Measurements from ENCODE around the gene NUFIP1.

NUFIP1 gene

GRCh38 chr13:45004096-45004495, 14.8 kb upstream of the NUFIP1 start:
- Histone ChIP-seq H3K4me1 (ENCODE audit: control insufficient read depth, insufficient read depth, low read length) (no peaks in the 10 kb centered on the region), H3K9ac (ENCODE audit: low read depth, low read length) (no peak overlapping the region), H3K9me3 (replicated peaks; ENCODE audit: low read length) (no peaks in the 10 kb centered on the region), H3K4me2 (ENCODE audit: low read length) (no peak overlapping the region), H3K4me3 (ENCODE audit: low read length) (no peak overlapping the region), H3K36me3 (ENCODE audit: insufficient read depth, low read length) (peaks cover 24% of the 10 kb centered on the region), H3K27me3 (ENCODE audit: control insufficient read depth, insufficient read depth, low read length) (no peaks in the 10 kb centered on the region)

GRCh38 chr13:45003417-45003816, 14.1 kb upstream of the NUFIP1 start:
- Histone ChIP-seq H3K9me3 (replicated peaks; ENCODE audit: low read length) (no peaks in the 10 kb centered on the region), H3K4me2 (ENCODE audit: low read length) (no peak overlapping the region), H3K4me1 (ENCODE audit: control insufficient read depth, insufficient read depth, low read length) (no peaks in the 10 kb centered on the region), H3K9ac (ENCODE audit: low read depth, low read length) (no peak overlapping the region), H3K4me3 (ENCODE audit: low read length) (no peak overlapping the region), H3K36me3 (ENCODE audit: insufficient read depth, low read length) (peaks cover 18% of the 10 kb centered on the region), H3K27me3 (ENCODE audit: control insufficient read depth, insufficient read depth, low read length) (no peaks in the 10 kb centered on the region)

GRCh38 chr13:44989941-44990340, 670 bp upstream of the NUFIP1 start:
- Histone ChIP-seq H3K36me3 (ENCODE audit: insufficient read depth, low read length) (peaks cover 8% of the 10 kb centered on the region), H3K4me2 (ENCODE audit: low read length) (peak overlapping the region; percentile 89), H3K4me3 (ENCODE audit: low read length) (peak overlapping the region; percentile 92), H3K27me3 (ENCODE audit: control insufficient read depth, insufficient read depth, low read length) (no peaks in the 10 kb centered on the region), H3K4me1 (ENCODE audit: control insufficient read depth, insufficient read depth, low read length) (peaks cover 18% of the 10 kb centered on the region), H3K9ac (ENCODE audit: low read depth, low read length) (peak overlapping the region; percentile 97), H3K9me3 (replicated peaks; ENCODE audit: low read length) (no peaks in the 10 kb centered on the region)

DNA sequence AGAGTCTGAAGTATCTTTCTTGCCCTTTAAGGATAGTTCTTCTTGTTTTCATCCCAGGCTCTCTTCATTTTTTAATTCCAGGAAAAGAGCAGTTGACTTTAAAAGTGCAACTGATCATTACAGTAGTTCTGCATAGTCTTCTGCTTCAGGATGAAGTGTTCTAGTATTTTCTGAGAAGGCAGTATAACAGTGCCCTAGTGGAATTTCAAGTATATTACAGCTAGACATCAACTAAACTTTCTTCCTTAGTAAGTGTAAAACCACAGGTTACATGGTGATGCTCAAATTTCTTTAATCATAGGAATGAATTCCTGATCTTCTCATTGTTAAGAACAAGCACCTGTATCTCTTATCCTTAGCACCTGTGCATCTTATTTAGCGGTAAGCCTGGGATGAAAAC, 10.9 kb downstream of the NUFIP1 start:
- Histone ChIP-seq H3K9me3 (replicated peaks; ENCODE audit: low read length) (no peaks in the 10 kb centered on the region), H3K4me2 (ENCODE audit: low read length) (no peak overlapping the region), H3K9ac (ENCODE audit: low read depth, low read length) (no peak overlapping the region), H3K4me3 (ENCODE audit: low read length) (no peak overlapping the region), H3K27me3 (ENCODE audit: control insufficient read depth, insufficient read depth, low read length) (no peaks in the 10 kb centered on the region), H3K4me1 (ENCODE audit: control insufficient read depth, insufficient read depth, low read length) (peaks cover 5% of the 10 kb centered on the region), H3K36me3 (ENCODE audit: insufficient read depth, low read length) (peaks cover 48% of the 10 kb centered on the region)

GRCh38 chr13:44976949-44977583, 12.2 kb downstream of the NUFIP1 start:
- Histone ChIP-seq H3K4me2 (ENCODE audit: low read length) (no peak overlapping the region), H3K4me1 (ENCODE audit: control insufficient read depth, insufficient read depth, low read length) (peaks cover 13% of the 10 kb centered on the region), H3K27me3 (ENCODE audit: control insufficient read depth, insufficient read depth, low read length) (no peaks in the 10 kb centered on the region), H3K9ac (ENCODE audit: low read depth, low read length) (no peak overlapping the region), H3K9me3 (replicated peaks; ENCODE audit: low read length) (no peaks in the 10 kb centered on the region), H3K4me3 (ENCODE audit: low read length) (no peak overlapping the region), H3K36me3 (ENCODE audit: insufficient read depth, low read length) (peaks cover 48% of the 10 kb centered on the region)

GRCh38 chr13:44976196-44976595, 13.1 kb downstream of the NUFIP1 start:
- Histone ChIP-seq H3K4me1 (ENCODE audit: control insufficient read depth, insufficient read depth, low read length) (peaks cover 13% of the 10 kb centered on the region), H3K9me3 (replicated peaks; ENCODE audit: low read length) (no peaks in the 10 kb centered on the region), H3K4me2 (ENCODE audit: low read length) (no peak overlapping the region), H3K36me3 (ENCODE audit: insufficient read depth, low read length) (peaks cover 48% of the 10 kb centered on the region), H3K9ac (ENCODE audit: low read depth, low read length) (no peak overlapping the region), H3K27me3 (ENCODE audit: control insufficient read depth, insufficient read depth, low read length) (no peaks in the 10 kb centered on the region), H3K4me3 (ENCODE audit: low read length) (no peak overlapping the region)

- peaks cover 35% of the 10 kb centered on the region for H3K36me3 ChIP-seq (ENCODE audit: insufficient read depth, low read length)
- H3K4me2 ChIP-seq (ENCODE audit: low read length) = no peak overlapping the region
- H3K9me3 ChIP-seq (replicated peaks; ENCODE audit: low read length) = no peaks in the 10 kb centered on the region
- no peak overlapping the region for H3K4me3 ChIP-seq (ENCODE audit: low read length)
- peaks cover 16% of the 10 kb centered on the region for H3K4me1 ChIP-seq (ENCODE audit: control insufficient read depth, insufficient read depth, low read length)
- no peaks in the 10 kb centered on the region for H3K27me3 ChIP-seq (ENCODE audit: control insufficient read depth, insufficient read depth, low read length)
- no peak overlapping the region for H3K9ac ChIP-seq (ENCODE audit: low read depth, low read length)
Observed at GRCh38 chr13:44974056-44974793, 15.0 kb downstream of the NUFIP1 start.

DNA sequence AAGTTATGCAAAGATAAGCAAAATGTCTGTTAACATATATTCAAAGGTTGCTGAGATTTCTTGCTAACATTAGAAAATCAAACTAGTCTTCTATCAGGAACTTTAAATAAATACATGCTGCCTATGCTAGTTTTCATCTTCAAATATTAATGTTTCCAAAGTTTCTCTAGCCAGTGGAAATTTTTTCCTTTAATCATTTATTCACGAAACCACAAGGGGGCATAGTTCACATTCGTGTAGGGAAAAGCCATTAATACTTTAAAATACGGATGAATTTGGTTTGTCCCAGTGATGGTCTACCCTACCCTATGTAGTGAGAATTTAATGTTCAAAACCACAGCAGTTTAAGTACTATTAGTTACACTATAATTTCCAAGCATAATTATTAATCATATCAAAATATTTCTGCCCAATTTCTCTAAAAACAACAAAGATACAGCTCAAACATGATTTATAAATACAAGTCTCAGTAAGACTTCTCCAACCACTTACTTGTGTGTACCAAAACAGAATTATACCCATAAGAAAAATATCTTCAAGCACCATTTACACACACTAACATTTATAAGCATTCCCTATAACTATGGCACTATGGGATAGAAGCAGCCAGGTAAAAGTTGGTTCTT, 16.2 kb downstream of the NUFIP1 start:
- Histone ChIP-seq H3K9ac (ENCODE audit: low read depth, low read length) (no peak overlapping the region), H3K4me1 (ENCODE audit: control insufficient read depth, insufficient read depth, low read length) (peaks cover 22% of the 10 kb centered on the region), H3K4me2 (ENCODE audit: low read length) (no peak overlapping the region), H3K4me3 (ENCODE audit: low read length) (no peak overlapping the region), H3K27me3 (ENCODE audit: control insufficient read depth, insufficient read depth, low read length) (no peaks in the 10 kb centered on the region), H3K9me3 (replicated peaks; ENCODE audit: low read length) (no peaks in the 10 kb centered on the region), H3K36me3 (ENCODE audit: insufficient read depth, low read length) (peaks cover 24% of the 10 kb centered on the region)

DNA sequence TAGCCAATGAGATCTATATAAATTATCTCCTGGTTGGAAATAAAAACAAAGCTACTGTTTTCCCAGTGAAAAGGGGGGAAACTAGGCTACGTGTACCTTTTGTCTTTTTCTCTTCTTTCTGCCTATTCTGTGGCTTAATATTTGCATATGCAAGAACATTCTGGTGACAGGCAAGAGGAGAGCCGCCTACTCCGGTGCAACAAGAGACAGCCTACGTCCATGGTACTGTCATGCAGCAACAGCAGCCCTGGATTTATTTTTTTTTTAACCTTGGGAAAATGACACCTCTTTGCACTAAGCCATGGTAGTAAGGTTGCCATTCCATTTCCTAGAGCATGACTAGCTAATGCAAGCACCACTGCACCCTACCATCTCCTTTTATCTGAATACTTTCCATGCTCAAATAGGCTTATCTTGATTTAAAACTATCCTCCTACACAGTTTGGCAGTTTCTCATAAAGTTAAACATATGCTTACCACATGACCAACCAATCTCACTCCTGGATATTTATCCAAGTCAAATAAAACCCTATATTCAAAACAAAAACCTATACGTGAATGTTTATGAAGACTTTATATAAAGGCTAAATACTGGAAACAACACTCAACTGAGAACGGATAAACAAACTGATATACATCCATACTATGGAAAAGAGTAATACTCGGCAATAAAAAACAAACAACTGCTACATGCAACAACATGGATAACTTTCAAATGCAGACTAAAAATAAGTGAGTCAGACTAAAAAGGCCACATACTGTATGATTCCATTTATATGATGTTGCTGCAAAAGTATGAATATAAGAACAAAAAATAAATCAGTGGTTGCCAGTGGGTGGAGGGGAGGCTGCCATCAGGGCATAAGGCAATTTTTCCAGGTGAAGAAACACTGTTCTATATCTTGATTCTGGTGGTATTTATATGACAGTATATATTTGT, 17.3 kb downstream of the NUFIP1 start:
- Histone ChIP-seq H3K27me3 (ENCODE audit: control insufficient read depth, insufficient read depth, low read length) (no peaks in the 10 kb centered on the region), H3K36me3 (ENCODE audit: insufficient read depth, low read length) (peaks cover 16% of the 10 kb centered on the region), H3K9ac (ENCODE audit: low read depth, low read length) (no peak overlapping the region), H3K4me1 (ENCODE audit: control insufficient read depth, insufficient read depth, low read length) (peaks cover 29% of the 10 kb centered on the region), H3K4me2 (ENCODE audit: low read length) (peak overlapping the region; percentile 14), H3K4me3 (ENCODE audit: low read length) (no peak overlapping the region), H3K9me3 (replicated peaks; ENCODE audit: low read length) (no peaks in the 10 kb centered on the region)

DNA sequence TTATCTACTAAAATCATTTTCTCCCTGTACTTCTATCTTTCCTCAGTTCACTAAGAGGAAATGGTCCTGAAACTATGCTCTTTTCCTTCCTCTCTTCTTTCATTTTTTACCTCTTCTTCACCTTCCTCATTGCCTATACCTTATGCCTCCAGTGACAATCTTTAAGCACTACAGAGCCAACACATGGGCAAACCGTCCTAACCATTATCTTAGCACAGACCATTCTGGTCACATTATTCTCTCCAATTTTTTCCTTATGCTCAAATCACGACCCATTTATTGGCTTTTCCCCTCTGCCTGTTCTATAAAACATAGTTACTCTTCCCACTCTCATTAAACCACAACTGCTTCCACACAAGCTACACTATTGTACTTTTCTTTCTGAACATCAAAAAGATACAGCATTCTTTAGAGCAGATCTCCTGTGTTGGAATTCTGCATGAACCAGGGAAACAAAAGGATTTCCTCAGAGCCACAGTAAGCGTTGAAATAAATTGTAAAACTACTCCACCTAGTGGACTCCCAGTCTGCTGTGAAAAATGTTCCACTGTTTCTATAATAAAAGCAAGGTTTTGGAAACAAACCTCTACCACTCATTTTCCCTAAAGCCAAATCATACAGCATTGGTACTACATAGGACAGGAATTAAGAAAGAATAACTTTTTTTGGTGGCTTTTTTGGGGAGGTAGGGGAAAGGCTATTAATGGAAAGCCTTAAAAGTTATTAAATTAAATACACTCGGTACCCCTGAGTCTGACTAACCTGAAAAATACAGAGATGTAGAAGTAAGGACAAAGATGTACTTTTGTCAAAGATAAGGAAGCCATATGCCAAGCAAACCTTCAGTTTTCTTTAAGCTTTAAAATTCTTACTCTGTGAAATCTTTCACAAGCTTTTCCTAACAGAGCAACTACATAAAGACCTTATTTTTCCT, 19.5 kb downstream of the NUFIP1 start:
- no peak overlapping the region for H3K4me3 ChIP-seq (ENCODE audit: low read length)
- no peaks in the 10 kb centered on the region for H3K9me3 ChIP-seq (replicated peaks; ENCODE audit: low read length)
- H3K36me3 ChIP-seq (ENCODE audit: insufficient read depth, low read length) = peaks cover 11% of the 10 kb centered on the region
- peaks cover 29% of the 10 kb centered on the region for H3K4me1 ChIP-seq (ENCODE audit: control insufficient read depth, insufficient read depth, low read length)
- H3K9ac ChIP-seq (ENCODE audit: low read depth, low read length) = peak overlapping the region; percentile 5
- H3K4me2 ChIP-seq (ENCODE audit: low read length) = no peak overlapping the region
- no peaks in the 10 kb centered on the region for H3K27me3 ChIP-seq (ENCODE audit: control insufficient read depth, insufficient read depth, low read length)
